NCI-H1694 treated with DMSO at 0.1 percent for 48 hours (cell line): Measurements from ENCODE around the gene CHD9NB.
"Not testable (repeated sequence)": the region's sequence is repeated elsewhere in the genome, so short reads cannot be mapped to it uniquely, and the experiment has no call there.

Source experiments
- DNase-seq: peaks from one replicate; lab custom pipeline; 2025; lab: John Stamatoyannopoulos, UW

Gene CHD9NB

DNA sequence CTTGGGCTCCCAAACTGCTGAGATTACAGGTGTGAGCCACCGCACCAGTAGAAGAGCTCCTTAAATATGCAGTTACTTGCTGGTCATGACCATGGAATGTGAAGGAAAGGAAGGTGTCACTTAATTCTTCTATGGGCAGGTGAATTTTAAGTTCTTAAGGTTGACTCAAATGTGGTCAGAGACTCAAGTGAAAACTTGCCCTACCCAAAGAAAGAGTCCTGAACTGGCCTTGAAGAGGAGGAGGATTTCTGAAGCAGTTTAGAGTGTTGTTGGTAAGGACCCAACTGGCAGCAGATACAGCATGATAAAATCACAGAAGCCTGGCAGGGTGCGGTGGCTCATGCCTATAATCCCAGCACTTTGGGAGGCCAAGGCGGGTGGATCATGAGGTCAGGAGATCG lies 31.4 kb upstream of the CHD9NB start:
- DNase-seq, result no peak

DNA sequence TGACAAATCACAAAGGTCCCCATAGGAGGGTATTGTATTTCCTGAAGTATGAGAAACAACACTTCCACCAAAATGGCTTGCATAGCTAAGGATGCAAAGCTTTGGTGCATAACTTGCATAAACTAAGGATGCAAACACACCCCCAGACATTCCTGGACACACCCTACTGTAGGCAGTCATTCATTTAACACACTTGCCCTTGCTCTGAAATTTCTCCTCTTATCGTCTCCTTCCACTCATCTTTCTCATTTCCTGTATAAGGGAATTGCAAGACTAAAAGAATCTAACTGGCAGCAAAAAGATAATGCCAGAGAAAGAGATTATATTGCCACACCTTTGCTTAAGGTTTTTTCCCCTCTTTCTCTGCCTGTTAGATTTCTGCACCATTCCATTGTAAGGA lies 30.4 kb upstream of the CHD9NB start:
- DNase-seq, result no peak

DNA sequence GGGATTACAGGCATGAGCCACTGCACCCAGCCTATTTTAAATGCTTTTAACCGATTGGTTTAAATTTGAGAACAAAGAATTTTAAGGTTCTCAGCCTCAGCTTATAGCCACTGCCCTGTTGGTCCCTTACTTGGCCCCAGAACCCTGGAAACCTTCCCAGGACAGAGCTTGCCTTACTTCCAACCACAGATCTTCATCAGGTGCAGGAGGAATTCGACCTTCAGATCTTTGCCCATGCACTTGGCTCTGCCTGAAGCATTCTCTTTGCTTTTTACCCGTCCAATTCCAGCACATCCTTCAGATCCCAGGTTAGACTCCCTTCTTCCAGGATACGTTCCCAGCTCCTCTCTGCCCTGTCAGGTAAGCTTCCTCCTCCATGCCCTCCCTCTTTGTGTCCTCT lies 29.8 kb upstream of the CHD9NB start:
- DNase-seq, result no peak

DNA sequence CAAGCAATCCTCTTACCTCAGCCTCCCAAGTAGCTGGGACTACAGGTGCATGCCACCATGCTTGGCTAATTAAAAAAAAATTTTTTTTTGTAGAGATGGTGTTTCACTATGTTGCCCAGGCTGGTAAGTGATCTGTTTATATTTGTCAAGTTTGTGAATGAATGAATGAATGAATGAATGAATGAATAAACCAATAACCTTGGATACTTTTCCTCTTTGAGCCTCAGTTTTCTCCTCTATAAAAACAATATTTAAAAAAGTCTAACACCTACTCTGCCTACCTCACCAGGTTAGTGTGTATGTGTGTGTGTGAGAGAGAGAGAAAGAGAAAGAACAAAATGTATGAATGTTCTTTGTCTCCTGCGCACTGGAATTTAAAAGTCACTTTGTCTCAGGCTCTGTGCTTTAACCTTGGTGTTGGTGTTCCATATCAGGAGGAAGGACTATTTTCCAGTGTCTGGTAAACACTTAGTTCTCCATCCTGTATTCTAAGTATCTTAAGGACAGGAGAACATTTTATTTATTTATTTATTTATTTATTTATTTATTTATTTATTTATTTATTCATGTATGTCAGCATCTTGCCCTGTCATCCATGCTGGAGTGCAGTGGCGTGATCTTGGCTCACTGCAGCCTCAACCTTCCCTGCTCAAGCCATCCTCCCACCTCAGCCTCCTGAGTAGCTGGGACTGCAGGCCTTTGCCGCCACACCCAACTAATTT lies 29.1 kb upstream of the CHD9NB start:
- DNase-seq, result no peak

DNA sequence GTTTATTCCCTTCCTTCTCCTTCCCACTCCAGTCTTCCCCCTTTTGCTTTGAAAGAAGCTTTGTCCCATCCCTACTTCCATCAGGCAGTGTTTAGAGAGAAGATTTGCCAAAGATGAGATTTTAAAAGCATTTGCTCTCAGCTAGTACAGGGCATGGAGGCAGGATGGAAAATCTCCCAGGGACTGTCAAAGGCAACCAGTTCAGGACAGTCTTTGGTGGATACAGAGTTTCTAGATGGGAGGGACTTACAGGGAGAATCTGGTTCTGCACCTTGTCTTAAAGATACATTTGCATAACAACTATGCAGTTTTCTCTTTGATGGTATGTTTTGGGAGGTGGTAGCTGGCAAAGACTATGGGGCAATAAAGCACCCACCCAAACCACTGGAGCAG lies 28.3 kb upstream of the CHD9NB start:
- no peak for DNase-seq

DNA sequence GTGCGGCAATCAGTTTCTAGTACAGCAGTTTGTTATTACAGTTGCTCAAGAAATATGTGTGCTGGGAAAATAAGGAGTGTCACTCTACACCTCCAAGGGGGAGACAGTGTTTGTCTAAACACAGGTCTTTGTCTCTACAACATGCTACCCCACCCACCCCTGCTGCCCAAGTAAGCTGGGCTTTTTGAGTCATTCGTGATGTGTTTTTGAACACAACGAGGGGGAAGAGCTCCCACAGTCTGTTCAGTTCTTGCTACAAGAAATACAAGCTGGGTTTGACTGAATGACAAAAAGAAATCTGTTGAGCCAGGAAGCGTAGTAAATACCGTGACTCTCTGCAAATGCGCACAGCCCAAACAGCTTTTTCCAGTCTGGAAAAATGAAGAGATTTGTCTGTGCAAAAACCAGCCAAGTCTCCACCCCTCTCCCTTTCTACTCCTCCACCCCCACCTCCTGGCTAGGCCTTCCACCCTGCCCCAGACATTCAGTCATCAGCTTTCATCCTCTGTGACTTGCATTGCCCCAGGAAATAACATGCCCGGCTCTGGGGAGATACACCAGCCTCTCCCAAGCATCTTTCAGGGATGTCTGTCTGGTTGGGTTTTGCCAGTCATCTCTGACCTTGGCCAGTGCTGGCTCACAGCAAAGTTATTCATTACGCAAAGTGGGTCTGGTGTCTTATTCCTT lies 27.8 kb upstream of the CHD9NB start:
- peak; percentile 48 for DNase-seq

DNA sequence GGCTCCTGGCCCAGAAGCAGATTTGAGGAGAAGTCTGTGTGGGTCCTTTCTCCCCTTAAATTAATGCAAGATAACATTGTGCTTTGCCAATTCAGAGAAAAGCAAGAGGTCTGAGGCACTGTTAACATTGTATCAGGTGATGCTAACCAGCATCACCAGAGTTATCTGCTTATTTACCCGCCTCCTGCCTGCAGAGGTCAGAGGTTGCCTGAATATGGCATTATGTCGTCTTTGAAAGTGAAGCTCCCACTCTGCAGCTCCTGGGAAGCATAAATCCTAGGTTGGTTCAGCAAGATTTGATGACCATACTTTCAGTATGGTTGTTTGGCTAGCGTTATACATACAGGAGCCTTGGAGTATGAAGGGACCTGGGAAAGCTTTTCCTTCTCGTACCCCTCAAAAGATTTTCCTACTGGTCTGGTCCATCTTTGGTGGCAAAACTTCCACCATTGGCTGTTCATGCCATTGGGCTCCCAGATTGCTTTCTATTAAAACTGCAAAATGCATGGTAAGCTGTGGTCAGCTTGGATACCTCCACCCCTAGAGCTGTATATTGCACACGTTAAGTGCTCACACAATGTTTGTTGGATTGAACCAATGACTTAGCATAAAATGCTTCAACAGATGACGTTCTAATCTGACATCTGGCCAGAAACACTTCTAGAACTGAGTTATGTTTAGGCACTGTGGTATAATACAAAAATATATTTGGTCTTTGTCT lies 26.2 kb upstream of the CHD9NB start:
- no peak for DNase-seq

DNA sequence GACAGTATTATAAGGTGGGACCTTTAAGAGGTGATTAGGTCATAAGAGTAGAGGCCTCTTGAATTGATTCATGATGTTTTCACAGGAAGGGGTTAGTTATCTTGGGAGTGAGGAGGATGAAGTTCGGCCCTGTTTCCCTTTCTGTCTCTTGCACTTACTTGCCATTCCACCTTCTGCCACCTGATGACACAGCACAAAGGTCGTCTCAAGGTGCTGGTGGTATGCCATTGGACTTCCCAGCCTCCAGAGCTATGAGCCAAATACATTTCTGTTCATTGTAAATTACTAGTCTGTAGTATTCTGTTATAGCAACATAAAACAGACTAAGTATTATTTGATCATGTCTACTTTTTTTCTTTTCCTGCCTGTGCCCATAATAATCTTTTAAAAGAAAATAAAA lies 25.6 kb upstream of the CHD9NB start:
- no peak for DNase-seq

DNA sequence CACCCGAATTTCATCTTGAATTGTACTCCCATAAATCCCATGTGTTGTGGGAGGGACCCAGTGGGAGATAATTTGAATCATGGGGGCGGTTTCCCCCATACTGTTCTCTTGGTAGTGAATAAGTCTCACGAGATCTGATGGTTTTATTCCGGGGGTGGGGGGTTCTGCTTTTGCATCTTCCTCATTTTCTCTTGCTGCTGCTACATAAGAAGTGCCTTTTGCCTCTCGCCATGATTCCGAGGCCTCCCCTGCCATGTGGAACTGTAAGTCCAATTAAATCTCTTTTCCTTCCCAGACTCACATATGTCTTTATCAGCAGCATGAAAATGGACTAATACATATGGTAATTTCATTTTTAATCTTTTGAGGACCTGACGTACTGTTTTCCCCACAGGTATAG lies 22.8 kb upstream of the CHD9NB start:
- DNase-seq, result not testable (repeated sequence)

DNA sequence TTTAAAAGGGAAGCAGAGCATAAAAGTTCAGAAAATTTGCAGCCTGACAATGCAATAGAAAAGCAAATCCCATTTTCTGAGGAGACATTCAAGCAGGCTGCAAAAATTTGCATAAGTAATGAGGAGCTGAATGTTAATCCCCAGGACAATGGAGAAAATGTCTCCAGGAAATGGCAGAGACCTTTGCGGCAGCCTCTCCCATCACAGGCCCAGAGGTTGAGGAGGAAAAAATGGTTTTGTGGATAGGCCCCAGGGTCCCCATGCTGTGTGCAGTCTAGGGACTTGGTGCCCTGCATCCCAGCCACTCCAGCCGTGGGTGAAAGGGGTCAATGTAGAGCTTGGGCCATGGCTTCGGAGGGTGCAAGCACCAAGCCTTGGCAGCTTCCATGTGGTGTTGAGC lies 21.6 kb upstream of the CHD9NB start:
- DNase-seq, result not testable (repeated sequence)

DNA sequence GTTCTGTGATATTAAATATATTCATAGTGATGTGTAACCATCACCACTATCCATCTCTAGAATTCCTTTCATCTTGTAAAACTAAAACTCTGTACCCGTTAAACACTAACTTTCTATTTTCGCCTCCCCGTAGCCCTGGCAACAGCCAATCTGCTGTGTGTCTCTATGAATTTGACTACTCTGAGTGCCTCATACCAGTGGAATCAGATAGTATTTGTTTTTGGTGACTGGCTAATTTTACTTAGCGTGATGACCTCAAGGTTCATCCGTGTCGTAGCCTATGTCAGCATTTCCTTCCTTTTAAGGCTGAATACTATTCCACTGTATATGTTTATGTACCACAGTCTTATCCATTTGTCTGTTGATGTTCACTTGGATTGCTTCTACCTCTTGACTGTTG lies 20.3 kb upstream of the CHD9NB start:
- no peak for DNase-seq

DNA sequence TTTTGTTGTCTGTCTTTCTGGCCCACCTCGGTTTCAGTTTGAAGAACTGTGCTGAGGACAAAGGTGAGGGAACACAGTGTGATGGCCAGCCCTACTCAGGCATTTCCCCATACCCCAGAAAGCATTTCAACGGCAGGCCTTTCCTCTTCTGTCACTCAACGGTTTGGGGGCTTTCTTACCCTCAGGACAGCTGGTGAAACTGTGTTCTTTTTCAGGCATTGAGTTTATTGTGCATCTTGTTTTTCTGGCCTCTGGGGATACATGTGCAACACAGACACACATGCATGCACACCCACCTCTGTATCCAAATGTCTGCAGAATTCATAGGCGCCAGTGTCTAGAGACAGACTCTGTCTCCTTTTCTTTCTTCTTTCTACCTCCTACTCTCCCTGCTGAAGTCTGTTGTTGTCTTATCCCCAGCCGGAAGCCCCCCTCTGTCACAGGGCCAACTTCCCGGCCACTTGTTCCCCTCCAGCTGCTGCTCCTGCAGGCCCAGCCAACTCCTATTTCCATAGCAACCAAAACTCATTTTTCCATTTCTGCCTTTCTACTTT lies 19.1 kb upstream of the CHD9NB start:
- DNase-seq, result peak; percentile 48

DNA sequence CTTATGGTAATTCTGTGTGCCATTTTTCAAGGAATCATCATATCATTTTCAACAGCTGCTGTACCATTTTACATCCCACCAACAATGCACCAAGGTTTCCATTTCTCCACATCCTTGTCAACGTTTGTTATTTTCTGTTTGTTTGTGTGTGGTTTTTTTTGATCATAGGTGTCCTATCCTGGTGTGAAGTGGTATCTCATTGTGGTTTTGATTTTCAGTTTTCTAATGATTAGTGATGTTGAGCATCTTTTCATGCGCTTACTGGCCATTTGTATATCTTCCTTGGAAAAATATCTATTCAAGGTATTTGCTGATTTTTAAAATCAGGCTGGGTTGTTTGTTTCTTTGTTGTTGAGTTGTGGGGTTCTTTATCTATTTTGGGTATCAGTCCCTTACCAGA lies 17.1 kb upstream of the CHD9NB start:
- no peak for DNase-seq

DNA sequence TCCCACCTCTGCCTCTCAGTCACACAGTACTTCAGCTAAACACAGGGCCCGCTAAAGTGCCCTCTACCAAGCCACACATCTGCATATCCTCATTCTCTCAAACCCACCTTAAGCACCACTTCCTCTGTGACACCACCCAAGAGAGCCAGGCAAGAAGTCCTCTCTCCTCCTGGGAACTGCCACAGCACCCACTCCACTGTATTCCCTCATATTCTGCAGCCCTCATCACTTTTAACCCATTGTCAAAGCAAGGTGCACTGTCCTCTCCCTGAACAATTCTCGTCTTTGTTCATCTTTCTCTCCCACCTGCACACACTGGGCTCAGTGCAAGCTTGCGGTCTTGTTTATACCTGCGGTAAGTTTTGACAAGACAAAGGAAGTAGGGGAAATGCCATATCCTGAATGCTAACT lies 15.7 kb upstream of the CHD9NB start:
- DNase-seq, result no peak

DNA sequence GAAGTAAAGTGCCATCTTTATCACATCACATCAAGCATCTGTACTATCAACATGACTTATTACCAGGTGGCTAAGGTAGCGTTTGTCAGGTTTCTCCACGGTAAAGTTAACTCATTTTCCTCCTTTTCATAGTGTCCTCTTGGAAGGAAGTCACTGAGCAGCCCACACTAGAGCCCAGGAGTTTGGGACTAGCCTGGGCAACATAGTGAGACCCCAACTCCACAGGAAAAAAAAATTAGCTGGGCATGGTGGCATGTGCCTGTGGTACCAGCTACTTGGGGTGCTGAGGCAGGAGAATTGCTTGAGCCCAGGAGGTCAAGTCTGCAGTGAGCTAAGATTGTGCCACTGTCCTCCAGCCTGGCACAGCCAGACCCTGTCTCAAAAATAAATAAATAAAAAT lies 15.0 kb upstream of the CHD9NB start:
- DNase-seq, result no peak

DNA sequence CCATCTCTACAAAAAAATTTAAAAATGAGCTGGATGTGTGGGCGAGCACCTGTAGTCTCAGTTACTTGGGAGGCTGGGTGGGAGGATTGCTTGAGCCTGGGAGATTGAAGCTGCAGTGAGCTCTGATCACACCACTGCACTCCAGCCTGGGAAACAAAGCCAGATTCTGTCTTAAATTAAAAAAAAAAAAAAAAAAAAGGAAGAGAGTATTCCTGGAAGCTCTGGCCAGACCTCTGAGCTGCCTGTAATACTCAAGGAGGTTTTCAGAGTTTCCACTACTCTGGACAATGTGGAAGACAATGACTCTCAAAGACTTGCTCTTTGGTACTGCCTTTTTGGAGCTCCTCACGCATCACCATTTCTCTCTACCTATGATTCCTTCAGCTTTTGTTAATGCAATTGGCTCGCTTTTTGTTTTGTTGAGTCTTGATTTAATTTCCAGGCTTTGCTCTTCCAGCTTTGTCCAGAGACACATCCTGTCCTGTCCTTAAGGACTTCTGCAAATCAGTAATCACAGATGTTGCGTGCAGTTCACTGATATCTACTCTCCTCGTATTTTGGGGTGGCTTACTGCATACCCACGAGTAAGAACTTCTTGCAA lies 12.9 kb upstream of the CHD9NB start:
- no peak for DNase-seq

DNA sequence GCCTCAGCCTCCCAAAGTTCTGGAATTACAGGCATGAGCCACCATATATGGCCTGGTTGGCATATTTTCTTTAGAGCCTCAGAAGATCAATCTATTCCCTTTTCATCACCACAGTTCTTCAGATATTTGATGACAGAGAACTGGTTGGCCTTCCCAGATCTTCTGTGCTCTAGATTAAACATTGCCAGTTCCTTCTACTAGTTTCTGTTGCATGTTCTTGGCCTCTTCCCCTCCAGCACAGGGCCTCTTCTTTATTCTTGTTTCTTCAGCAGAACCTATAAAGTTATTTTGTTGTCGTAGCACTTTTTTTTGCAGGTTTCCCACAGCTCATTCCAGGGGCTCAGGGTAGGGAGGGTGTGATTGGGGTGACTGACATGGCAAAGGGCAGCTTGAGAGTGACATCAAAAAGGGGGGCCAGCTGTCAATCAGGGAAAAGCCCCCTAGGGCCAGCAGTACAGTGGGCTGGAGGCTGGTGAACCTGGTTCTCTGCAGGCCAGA lies 11.4 kb upstream of the CHD9NB start:
- no peak for DNase-seq

DNA sequence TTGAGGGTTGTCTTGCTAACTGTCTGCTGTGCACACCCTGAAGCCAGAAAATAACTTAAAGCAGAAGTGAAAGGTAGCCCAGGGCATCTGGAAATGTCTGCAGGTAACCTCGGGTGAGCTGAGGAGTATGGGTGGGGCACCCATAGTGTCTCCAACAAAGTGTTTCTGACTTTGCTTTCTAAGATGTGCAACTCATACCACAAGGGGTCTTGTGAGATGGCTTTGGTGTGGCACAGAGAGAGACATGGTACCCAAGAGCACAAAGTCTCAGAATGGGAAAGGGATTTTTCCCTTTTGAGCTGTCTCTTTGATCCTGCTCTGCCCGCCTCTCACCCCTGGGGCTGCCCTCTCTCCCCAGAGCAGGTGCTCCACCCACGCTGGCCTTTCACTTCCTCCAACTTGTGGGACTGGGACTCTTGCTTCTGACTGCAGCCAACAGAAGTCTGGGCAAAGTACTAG lies 9.0 kb upstream of the CHD9NB start:
- no peak for DNase-seq

DNA sequence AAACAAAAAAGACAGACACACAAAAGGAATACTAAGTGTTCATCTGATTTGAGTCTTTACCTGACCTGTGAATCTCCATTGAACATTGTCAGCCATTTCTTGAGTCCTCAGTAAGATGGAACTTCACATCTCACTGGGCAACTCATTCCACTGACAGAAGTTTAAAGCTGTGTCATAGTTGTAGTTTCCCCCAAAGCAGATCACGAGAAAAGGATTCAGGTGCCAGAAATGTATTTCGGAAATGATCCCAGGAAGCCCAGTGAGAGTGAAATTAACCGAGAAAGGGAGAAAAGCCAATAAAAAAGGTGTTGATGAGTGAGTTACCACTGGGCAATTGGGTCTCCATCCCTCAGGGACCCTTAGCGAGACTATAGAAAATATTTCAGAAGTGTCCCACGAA lies 8.6 kb upstream of the CHD9NB start:
- no peak for DNase-seq

DNA sequence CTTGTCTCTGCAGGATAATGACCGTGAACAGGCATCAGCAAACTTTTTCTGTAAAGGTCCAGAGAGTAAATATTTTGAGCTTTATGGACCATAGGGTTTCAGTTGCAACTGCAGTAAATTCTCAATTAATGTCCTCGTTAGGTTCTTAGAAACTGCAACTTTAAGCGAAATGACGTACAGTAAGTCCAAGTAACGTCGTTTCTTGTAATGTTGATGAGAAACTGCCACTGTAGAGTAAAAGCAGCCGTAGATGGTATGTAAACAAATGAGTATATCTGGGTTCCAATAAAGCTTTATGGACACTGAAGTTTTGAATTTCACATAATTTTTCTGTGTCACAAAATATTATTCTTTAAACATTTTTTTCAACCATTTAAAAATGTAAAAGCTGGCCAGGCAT lies 7.0 kb upstream of the CHD9NB start:
- no peak for DNase-seq

DNA sequence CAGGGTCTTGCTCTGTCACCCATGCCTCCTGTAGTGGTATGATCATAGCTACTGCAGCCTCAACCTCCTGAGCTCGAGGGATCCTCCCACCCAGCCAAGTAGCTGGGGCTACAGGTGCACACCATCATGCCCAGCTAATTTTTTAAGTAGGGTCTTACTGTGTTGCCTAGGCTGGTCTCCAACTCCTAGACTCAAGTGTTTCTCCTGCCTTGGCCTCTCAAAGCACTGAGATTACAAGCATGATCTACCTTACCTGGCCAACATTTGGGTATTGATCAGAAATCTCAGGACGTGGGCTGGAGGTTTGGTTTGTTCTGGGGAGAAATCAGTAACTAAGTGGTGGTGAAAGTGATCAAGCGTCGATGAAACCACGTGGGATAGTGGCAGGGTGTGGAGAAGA lies 6.2 kb upstream of the CHD9NB start:
- no peak for DNase-seq

DNA sequence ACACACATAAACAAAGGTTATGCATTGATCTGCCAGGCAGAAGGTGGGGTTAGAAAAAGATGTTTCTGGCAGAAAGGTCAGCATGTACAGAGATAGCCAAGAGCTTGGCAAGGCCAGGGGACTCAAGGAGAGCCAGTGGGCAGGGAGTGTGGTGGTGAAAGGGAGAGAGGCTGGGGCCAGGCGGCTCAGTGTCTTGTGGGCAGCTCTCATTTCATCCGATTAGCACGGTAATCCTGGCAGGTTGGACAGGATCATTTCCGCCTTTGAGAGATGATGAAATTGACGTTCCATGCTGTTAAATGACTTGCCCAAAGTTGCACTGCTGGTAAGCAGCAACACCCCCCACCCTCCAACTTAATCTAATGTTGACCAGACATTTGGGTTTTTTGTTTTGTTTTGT lies 5.7 kb upstream of the CHD9NB start:
- DNase-seq, result no peak
